NCI-H1048 (cell line): Measurements from ENCODE around the gene MYO3B.
"Not testable (repeated sequence)": the region's sequence is repeated elsewhere in the genome, so short reads cannot be mapped to it uniquely, and the experiment has no call there.

Experiments
- DNase-seq: peaks from one replicate; lab custom pipeline; 2025; lab: John Stamatoyannopoulos, UW

MYO3B gene

DNA sequence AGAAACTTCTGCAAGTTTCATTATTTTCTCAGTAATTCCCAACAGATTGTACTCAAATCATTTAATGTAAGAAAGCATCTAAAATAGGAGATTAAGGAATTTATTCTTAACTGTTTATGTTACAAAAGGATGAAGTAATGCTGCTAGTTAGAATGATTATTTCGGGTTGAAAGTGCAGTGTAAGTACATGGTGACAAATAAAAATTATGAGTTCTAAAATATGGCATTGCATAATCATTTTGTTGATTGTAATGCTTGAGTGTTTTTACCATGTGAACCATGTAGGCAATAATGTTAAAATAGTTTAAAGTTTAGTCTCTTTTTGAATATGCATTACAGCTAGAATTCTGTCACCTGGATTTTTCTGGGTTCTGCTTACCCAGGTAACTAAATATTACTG lies 388.2 kb downstream of the MYO3B start:
- no peak for DNase-seq

- DNase-seq, result no peak
Observed at GRCh38 chr2:170567429-170567828, 389.5 kb downstream of the MYO3B start.

- no peak for DNase-seq
Observed at GRCh38 chr2:170568511-170568910, 390.6 kb downstream of the MYO3B start.

GRCh38 chr2:170571612-170572011 lies 393.7 kb downstream of the MYO3B start:
- DNase-seq, result no peak

DNA sequence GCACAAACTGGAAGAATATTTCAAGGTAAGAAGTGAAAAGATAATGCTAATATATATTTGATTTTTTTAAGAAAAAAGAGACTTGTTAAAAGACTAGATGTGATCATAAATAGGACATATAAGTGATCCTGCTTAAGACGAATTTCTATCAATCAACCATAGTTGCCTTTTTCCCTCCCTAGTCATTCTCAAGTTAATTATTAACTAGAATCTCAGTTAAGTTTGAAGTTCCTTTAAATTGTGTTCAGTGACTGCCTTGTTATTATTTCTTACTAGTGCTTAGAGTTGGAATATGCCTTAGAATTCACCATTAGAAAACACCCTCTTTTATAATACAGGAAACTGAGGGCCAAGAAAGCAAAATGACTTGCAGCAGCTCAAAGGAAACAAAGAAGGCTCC lies 395.7 kb downstream of the MYO3B start:
- no peak for DNase-seq

DNA sequence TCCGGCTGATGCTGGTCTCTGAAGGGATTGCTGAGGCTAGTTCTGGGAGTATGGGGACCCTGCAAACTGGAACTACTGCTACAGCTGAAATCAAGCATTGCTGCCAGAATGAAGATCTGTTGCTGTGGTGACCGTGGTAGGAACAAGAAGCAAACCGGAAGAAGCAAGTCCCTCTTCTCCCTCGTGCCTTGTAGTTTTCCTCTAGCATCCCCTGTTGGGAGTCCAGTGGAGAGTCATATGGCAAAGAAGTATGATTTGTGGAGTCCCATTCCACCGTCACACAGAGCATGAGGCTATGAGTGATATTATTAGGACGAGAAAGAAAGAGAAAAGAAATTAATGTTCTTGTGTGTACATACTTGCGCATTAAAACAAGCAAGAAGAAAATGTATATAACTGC lies 398.3 kb downstream of the MYO3B start:
- DNase-seq, result no peak

DNA sequence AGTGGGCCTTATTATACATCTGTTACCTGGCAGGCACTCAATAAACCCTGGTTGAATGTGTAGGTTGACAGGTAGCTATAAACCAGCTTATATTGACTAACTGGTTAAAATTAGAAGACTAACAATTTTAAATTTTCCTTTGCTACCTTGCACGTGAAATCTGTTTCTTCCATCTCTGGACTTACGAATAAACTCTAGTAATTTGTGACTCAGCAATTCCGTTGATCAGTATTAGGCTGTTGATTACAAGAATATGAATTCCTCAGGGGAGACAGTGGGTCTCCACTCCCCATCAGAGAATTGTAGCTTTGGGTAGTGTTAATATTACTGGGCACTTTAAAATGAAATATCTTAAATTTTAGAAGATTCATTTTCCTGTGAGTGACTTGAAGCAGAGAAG lies 399.4 kb downstream of the MYO3B start:
- DNase-seq, result no peak

- no peak for DNase-seq
Observed at GRCh38 chr2:170578606-170579005, 400.7 kb downstream of the MYO3B start.

- DNase-seq, result no peak
Observed at GRCh38 chr2:170579511-170579910, 401.6 kb downstream of the MYO3B start.

DNA sequence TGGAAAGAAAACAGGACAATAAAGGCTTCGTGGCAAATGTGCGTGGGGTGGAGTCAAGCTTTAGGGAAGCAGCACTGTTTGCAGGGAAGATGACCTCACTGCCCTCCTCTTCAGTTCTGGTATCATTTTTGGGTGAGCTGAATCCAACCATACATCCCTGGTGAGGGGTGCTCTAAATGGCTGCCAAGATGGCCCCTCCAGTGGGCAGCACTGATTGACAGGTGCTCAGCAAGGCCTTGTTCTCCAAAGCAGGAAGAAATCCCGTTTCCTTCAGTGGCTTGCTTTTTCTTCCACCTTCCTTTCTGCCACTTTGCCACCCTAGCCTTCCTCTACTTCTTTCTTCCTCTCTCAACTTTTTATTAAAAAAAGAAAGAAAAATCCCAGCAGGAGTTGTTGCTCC lies 404.4 kb downstream of the MYO3B start:
- no peak for DNase-seq

- no peak for DNase-seq
Observed at GRCh38 chr2:170582751-170583463, 405.0 kb downstream of the MYO3B start.

DNA sequence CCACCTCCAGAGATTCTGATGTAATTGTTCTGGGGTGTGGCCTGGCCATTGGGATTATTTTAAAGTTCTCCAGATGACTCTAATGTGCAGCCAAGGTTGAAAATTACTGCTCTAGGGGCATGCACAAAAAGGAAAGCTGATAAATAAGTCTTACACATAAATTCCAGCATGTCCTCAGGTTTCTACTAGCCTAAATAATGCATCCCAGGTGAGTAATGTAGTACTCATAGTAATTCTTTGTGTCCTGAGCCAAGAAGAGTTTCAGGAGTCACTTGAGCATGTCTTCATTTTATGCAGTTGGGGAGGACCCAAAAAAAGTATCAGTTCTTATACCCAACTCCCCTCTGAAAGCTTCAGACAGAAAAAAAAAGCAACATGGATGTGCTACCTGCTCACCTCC lies 407.1 kb downstream of the MYO3B start:
- no peak for DNase-seq

DNA sequence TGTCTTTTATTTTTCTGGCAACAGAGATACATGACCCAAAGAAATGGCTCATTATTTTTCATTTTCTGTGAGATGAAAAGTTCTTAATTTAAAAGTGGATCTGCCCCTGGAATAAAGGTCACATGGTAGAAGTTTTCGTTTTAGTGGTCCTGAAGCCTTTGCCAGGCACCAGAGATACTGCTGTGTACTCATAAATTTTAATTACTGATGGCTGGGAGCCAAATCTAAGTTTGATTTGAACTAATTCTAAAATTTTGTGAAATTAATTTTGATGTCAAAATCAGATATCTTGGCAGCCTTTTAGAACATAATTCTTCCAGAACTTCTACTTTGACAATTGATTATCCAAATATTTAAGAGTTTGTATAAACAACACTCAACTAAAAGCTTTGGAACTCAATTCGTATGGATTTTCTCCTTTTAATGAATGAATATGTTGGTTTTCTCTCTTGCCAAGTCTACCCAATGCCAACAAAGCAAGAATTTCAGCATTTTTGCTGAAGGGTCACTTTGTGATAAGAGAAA lies 408.7 kb downstream of the MYO3B start:
- no peak for DNase-seq

DNA sequence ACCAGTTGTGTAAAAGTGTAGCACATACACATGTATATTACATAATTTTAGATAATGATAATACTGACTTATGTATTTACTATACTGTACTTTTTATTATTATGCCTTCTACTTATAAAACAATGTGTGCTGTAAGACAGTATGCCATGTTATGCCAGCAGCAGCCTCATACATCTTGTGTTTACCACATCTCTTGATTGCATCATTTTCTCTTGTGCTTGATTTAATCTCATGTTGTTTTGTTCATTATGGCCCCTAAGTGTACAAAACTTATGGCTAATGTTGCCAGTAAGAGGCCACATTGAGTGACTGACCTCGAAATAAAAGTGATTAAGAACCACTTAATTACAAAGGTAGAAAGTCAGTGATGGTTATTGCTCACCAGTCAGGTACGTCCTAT lies 409.2 kb downstream of the MYO3B start:
- DNase-seq, result no peak

GRCh38 chr2:170587922-170588321 lies 410.0 kb downstream of the MYO3B start:
- no peak for DNase-seq

- DNase-seq, result no peak
Observed at GRCh38 chr2:170588729-170589128, 410.8 kb downstream of the MYO3B start.

DNA sequence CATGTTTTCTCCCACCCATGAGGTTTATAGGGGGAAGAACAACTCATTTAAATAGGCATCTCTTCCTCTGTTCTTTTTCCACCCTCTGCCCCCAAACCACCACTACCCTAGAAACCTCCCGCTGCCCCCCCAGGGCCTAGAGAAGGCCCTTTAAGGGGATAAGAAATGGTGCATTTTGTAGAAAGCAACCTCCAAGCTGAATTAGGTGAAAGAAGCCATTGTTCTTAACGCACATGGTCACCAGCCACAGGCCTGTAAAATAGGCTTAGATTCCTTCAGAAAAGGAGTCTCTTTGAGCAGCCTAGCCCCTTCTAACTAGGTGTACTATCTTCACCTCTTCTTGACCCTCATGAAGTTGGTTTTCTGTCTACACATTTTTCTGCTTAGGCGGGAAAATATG lies 418.6 kb downstream of the MYO3B start:
- DNase-seq, result no peak

- DNase-seq, result no peak
Observed at GRCh38 chr2:170598067-170598395, 420.1 kb downstream of the MYO3B start.

DNA sequence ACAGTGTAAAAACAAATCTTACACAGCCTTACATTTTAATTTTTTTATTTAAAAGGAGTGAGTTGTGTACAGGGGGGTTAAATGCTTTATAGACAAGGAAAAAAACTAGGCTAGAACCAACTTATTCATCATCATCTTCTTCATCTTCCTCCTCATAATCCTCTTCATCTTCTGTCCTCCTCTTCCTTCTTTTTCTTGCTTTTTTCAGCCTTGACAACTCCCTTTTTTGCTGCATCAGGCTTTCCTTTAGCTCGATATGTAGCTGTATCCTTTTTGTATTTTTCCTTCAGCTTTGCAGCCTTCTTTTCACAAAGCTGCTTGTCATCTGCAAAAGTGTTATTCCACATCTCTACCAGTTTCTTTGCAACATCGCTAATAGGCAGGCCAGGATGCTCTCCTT lies 423.5 kb downstream of the MYO3B start:
- no peak for DNase-seq

DNA sequence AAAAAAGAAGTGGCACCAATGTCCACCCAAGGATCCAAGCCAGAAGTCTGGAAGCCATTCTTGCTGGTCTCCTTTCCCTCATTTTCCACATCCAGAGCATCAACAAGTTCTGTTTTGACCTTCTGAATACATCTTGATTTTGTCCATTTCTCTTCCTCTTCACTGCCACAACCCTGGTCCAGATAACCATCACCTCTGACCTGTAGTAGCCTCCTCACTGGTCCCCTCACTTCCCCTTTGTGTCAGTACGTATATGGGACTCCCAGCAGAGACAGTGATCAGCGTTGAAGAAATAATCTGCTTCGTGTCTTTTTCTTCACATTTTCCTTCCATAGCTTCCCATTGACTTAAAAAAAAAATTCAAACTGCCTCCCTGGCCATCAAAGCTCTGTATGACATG lies 427.9 kb downstream of the MYO3B start:
- DNase-seq, result no peak

DNA sequence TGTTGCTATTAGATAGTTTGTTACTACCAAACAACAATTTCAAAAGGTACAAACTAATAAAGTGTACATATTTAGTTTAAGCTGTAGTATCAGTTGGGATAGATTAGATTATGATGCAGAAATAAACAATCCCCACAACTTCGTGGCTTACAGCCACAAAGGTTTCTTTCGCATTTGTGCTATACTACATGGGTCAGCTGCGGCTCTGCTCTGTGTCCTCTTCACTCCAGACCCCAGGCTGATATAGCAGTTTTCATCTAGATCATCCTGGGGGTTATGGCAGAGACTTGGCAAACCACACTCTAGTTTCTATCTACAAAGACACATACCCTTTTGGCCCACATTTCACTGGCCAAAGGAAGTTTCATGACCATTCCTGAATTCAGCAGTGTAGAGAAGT lies 429.2 kb downstream of the MYO3B start:
- DNase-seq, result no peak

DNA sequence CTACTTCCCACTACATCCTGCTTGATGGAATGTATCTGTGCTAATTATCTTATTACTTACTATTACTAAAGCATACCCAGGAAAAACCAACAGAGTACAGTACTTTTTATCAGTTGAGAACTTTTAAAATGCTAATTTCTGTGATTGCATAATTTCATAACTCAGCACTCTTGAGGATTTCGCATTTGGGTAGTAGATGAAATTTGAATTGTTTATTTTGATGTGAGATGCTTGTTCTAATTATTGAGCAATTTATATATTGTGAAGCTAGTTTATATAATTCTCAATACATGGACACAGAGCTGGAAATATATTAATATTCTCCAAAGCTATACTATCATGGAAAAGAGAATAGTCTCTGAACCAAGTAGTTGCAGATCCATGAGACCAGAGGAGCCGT lies 432.7 kb downstream of the MYO3B start:
- no peak for DNase-seq

DNA sequence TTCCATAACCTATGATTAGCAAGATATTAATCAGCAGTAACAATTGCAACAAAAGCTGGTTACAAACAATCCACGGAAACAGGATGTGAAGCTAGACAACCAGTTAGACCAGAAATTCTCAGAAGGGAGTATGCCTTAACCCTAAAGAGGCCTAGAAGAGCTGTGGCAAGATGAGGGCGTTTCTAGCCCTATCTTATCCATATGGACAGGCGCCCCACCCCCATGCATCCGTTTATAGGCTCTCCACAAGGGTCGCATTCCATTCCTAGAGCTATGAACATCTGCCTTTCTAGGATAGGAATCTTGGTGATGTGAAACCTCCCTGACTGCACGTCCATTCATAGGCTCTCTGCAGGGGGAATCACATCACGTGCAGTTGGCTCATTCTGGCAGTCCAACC lies 441.0 kb downstream of the MYO3B start:
- not testable (repeated sequence) for DNase-seq

- not testable (repeated sequence) for DNase-seq
Observed at GRCh38 chr2:170635094-170635493, 457.1 kb downstream of the MYO3B start.
